GM21529 (cell line): ENCODE data around the gene ZNF638.

Source experiments
- ATAC-seq: cut with Tn5 transposase; IDR thresholded peaks from one replicate; pipeline ENCODE4 v1.9.1; 2021; ENCODE audit not compliant: unreplicated experiment

The ZNF638 gene

GRCh38 chr2:71469403-71470398 lies 138.1 kb downstream of the ZNF638 start:
- no peak for ATAC-seq

- no peak for ATAC-seq
Measured at GRCh38 chr2:71471276-71471675, 139.7 kb downstream of the ZNF638 start.

- no peak for ATAC-seq
Measured at GRCh38 chr2:71472019-71472418, 140.4 kb downstream of the ZNF638 start.

GRCh38 chr2:71473346-71474031 lies 141.9 kb downstream of the ZNF638 start:
- ATAC-seq, result no peak

- no peak for ATAC-seq
Measured at GRCh38 chr2:71474116-71474743, 142.6 kb downstream of the ZNF638 start.

GRCh38 chr2:71474744-71475397 lies 143.3 kb downstream of the ZNF638 start:
- ATAC-seq, result no peak

- no peak for ATAC-seq
Measured at GRCh38 chr2:71476495-71476894, 144.9 kb downstream of the ZNF638 start.

GRCh38 chr2:71477231-71477691 lies 145.7 kb downstream of the ZNF638 start:
- no peak for ATAC-seq

GRCh38 chr2:71478806-71479205 lies 147.2 kb downstream of the ZNF638 start:
- ATAC-seq, result no peak

GRCh38 chr2:71479261-71479660 lies 147.7 kb downstream of the ZNF638 start:
- no peak for ATAC-seq

GRCh38 chr2:71481111-71481510 lies 149.5 kb downstream of the ZNF638 start:
- ATAC-seq, result no peak

- no peak for ATAC-seq
Measured at GRCh38 chr2:71482055-71482454, 150.5 kb downstream of the ZNF638 start.

GRCh38 chr2:71483246-71483645 lies 151.7 kb downstream of the ZNF638 start:
- no peak for ATAC-seq

GRCh38 chr2:71484354-71484753 lies 152.8 kb downstream of the ZNF638 start:
- ATAC-seq, result no peak
